ENCODE data around the gene VAV3.

VAV3 gene

DNA sequence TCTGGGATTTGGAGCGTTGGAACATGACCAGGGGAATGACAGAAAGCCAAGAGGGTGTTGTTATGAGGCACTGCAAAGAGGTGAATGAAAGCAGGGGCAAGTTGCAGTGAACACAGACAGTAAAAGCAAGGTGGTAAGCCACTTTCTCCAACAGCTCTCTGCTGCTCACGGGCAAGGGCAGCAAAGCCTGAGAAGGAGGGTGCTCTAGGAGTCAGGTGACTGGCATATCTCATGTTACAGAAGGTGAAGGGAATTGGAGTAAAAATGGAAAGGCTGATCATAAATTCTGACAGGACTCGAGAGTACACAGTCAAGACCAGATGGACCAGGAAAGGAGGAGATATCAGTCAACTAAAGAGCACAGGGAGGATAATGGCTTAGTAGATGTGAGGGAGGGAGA is 14.5 kb downstream of the VAV3 start:
- H3K36me3 ChIP-seq (ENCODE audit: control insufficient read depth, insufficient read depth, low read length), result no peaks in the 10 kb centered on the region
- H3K9me3 ChIP-seq (ENCODE audit: control insufficient read depth, insufficient read depth, low read depth, low read length), result no peaks in the 10 kb centered on the region
- no peak overlapping the region for H3K27ac ChIP-seq (ENCODE audit: low read depth, low read length)
- H3K9ac ChIP-seq (ENCODE audit: low read length), result no peak overlapping the region
- H3K4me1 ChIP-seq (ENCODE audit: control insufficient read depth, insufficient read depth, low read length), result peaks cover 11% of the 10 kb centered on the region
- no peak overlapping the region for H3K4me3 ChIP-seq (ENCODE audit: low read depth, low read length)
- no peaks in the 10 kb centered on the region for H3K27me3 ChIP-seq (ENCODE audit: control insufficient read depth, insufficient read depth, low read length)

DNA sequence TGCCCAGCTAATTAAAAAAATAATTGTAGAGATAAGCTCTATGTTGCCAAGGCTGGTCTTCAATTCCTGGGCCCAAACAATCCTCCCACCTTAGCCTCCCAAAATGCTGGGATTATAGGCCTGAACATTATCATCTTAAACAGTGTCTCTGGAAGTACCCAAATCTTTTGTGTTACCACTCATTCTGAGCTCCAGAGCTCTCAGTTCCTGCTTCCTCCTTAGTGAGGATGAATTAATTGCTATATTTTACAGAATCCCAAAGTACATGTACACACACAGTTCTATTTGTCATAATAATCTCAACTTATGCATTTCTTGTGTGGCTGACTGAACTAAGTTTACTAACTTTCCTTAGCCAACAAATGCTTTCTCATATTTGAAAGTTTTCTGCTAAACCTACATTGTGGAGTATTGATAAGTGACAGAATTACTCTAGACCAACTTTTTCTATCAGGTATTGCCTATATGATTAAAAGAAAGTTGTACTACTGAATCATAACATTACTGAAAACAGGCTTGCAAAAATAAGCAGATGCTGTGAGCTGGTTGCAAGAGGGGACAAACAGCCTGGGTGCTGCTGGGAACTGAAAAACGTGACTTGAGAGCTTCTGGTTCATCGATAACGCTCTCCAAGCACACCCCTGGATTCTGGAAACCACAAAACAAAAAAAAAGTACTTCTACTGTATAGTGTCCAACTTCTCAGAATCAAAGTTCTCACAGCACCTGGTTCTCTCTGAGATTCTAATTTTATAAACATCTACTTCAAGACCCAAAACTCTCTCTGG is 15.3 kb downstream of the VAV3 start:
- H3K4me1 ChIP-seq (ENCODE audit: control insufficient read depth, insufficient read depth, low read length), result peaks cover 11% of the 10 kb centered on the region
- no peak overlapping the region for H3K9ac ChIP-seq (ENCODE audit: low read length)
- no peaks in the 10 kb centered on the region for H3K9me3 ChIP-seq (ENCODE audit: control insufficient read depth, insufficient read depth, low read depth, low read length)
- H3K4me3 ChIP-seq (ENCODE audit: low read depth, low read length), result no peak overlapping the region
- no peaks in the 10 kb centered on the region for H3K27me3 ChIP-seq (ENCODE audit: control insufficient read depth, insufficient read depth, low read length)
- H3K36me3 ChIP-seq (ENCODE audit: control insufficient read depth, insufficient read depth, low read length), result no peaks in the 10 kb centered on the region
- no peak overlapping the region for H3K27ac ChIP-seq (ENCODE audit: low read depth, low read length)

DNA sequence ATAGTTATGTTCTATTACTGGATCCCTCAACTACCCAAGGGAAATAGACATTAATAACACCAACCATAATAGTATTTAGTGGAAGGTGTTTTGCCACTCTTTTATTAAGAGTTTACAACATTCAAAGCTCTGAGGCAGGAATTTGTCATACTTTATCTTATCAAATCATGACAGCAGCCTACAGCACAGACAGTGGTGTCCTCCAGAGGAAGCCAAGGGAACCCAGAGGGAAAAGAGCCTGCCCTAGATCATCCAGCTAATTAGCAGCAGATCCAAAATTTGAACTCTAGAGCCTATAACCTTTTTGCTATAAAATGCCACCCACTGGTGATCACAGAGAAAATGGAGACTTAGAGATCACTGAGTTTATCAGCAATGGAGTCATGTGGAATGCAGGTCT is 18.2 kb downstream of the VAV3 start:
- Histone ChIP-seq H3K4me1 (ENCODE audit: control insufficient read depth, insufficient read depth, low read length) (no peaks in the 10 kb centered on the region), H3K9me3 (ENCODE audit: control insufficient read depth, insufficient read depth, low read depth, low read length) (no peaks in the 10 kb centered on the region), H3K27me3 (ENCODE audit: control insufficient read depth, insufficient read depth, low read length) (no peaks in the 10 kb centered on the region), H3K4me3 (ENCODE audit: low read depth, low read length) (no peak overlapping the region), H3K36me3 (ENCODE audit: control insufficient read depth, insufficient read depth, low read length) (no peaks in the 10 kb centered on the region), H3K9ac (ENCODE audit: low read length) (no peak overlapping the region), H3K27ac (ENCODE audit: low read depth, low read length) (no peak overlapping the region)

DNA sequence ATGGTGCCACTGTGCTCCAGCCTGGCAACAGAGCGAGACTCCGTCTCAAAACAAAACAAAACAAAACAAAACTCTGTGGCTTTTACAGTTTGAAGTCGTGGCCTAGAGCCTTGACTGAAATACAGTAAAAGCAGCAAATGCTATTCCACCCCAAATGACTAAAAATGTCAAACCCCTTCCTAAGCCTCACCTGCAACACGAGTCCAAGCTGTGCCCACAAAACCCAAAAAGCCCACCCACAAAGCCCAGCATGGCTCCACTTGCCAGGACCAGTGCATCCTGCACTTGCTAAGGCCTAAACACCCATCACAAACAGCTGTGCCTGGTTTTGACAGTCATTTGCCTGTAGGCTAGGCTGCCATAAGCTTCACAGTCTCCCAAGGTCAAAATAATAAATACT is 21.3 kb downstream of the VAV3 start:
- H3K27ac ChIP-seq (ENCODE audit: low read depth, low read length), result no peak overlapping the region
- H3K9me3 ChIP-seq (ENCODE audit: control insufficient read depth, insufficient read depth, low read depth, low read length), result no peaks in the 10 kb centered on the region
- H3K4me3 ChIP-seq (ENCODE audit: low read depth, low read length), result no peak overlapping the region
- H3K9ac ChIP-seq (ENCODE audit: low read length), result no peak overlapping the region
- H3K4me1 ChIP-seq (ENCODE audit: control insufficient read depth, insufficient read depth, low read length), result no peaks in the 10 kb centered on the region
- H3K36me3 ChIP-seq (ENCODE audit: control insufficient read depth, insufficient read depth, low read length), result no peaks in the 10 kb centered on the region
- no peaks in the 10 kb centered on the region for H3K27me3 ChIP-seq (ENCODE audit: control insufficient read depth, insufficient read depth, low read length)

DNA sequence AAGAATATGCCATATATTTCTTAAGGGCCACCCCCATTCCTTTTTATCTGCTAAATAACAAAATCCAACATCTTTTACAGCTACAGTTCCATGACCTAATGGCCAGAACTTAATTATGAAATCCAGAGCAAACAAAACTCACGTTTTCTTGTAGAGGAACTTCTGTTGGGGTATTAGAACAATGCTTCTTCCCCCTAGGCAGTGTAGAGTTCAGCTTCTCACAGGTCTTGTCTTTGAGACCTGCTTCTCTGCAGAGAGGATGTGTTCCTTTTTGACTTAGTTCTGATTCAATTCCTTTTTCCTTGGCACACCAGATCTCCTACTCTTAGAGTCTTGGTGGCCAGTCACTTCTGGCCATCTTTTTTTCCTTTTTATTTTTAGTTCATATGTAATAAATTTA is 22.2 kb downstream of the VAV3 start:
- H3K9me3 ChIP-seq (ENCODE audit: control insufficient read depth, insufficient read depth, low read depth, low read length), result no peaks in the 10 kb centered on the region
- H3K27ac ChIP-seq (ENCODE audit: low read depth, low read length), result no peak overlapping the region
- no peak overlapping the region for H3K4me3 ChIP-seq (ENCODE audit: low read depth, low read length)
- no peaks in the 10 kb centered on the region for H3K27me3 ChIP-seq (ENCODE audit: control insufficient read depth, insufficient read depth, low read length)
- H3K4me1 ChIP-seq (ENCODE audit: control insufficient read depth, insufficient read depth, low read length), result no peaks in the 10 kb centered on the region
- H3K9ac ChIP-seq (ENCODE audit: low read length), result no peak overlapping the region
- H3K36me3 ChIP-seq (ENCODE audit: control insufficient read depth, insufficient read depth, low read length), result no peaks in the 10 kb centered on the region

DNA sequence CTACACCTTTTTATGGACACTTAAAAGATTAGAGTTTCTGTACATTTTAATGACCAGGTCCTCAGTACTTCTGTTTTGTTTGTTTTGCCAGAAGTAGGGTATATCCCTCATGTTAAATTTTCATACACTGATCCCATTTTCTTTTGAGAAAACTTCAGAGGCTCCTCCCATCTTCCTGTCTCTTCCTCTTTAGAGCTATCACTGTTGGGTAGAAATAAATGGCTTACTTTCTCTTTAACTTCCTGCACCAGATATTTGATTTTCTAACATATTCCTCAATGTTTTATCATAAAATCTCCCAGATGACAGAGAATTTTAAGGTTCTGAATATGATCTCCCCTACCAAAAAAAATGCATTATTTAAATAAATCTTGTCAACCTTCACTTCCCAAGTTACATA is 23.4 kb downstream of the VAV3 start:
- Histone ChIP-seq H3K27me3 (ENCODE audit: control insufficient read depth, insufficient read depth, low read length) (no peaks in the 10 kb centered on the region), H3K4me1 (ENCODE audit: control insufficient read depth, insufficient read depth, low read length) (peaks cover 9% of the 10 kb centered on the region), H3K9me3 (ENCODE audit: control insufficient read depth, insufficient read depth, low read depth, low read length) (no peaks in the 10 kb centered on the region), H3K4me3 (ENCODE audit: low read depth, low read length) (no peak overlapping the region), H3K27ac (ENCODE audit: low read depth, low read length) (no peak overlapping the region), H3K36me3 (ENCODE audit: control insufficient read depth, insufficient read depth, low read length) (no peaks in the 10 kb centered on the region), H3K9ac (ENCODE audit: low read length) (no peak overlapping the region)

DNA sequence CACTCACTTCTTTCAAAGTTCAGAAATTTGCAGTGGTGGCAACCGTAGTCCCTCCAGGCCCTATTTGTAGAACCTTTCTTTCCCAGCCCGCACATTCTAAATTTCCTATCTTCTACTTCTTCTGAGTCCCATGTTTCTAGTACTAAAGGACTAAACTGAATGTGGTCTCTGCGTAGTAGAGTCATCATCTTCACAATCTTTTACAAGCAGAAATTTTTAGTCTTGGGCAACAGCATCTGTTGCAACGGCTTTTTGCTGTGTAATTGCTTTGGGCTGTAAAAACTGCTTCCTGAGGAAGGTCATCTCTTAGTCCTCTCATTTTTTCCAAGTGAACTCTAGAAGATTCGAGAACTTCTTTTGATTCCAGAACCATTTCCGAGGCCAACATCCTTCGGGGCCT is 23.9 kb downstream of the VAV3 start:
- Histone ChIP-seq H3K27me3 (ENCODE audit: control insufficient read depth, insufficient read depth, low read length) (no peaks in the 10 kb centered on the region), H3K4me3 (ENCODE audit: low read depth, low read length) (no peak overlapping the region), H3K9ac (ENCODE audit: low read length) (no peak overlapping the region), H3K36me3 (ENCODE audit: control insufficient read depth, insufficient read depth, low read length) (no peaks in the 10 kb centered on the region), H3K9me3 (ENCODE audit: control insufficient read depth, insufficient read depth, low read depth, low read length) (no peaks in the 10 kb centered on the region), H3K4me1 (ENCODE audit: control insufficient read depth, insufficient read depth, low read length) (peaks cover 14% of the 10 kb centered on the region), H3K27ac (ENCODE audit: low read depth, low read length) (no peak overlapping the region)

DNA sequence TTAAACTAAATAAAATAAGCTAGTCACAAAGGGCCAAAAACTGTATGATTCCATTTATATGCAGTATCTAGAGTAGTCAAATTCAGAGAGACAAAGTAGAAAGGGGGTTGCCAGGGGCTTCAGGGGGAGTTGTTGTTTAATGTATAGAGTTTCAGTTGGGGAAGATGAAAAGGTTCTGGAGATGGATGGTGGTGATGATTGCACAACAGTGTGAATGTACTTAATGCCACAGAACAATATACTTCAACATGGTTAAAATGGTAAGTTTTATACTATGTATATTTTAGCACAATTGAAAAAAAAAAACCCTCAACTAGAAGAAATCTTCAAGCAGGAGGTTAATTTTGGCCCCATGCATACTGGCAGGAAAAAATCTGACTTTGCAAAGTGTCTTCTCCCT is 24.3 kb downstream of the VAV3 start:
- no peak overlapping the region for H3K4me3 ChIP-seq (ENCODE audit: low read depth, low read length)
- no peaks in the 10 kb centered on the region for H3K36me3 ChIP-seq (ENCODE audit: control insufficient read depth, insufficient read depth, low read length)
- no peaks in the 10 kb centered on the region for H3K27me3 ChIP-seq (ENCODE audit: control insufficient read depth, insufficient read depth, low read length)
- H3K9me3 ChIP-seq (ENCODE audit: control insufficient read depth, insufficient read depth, low read depth, low read length), result no peaks in the 10 kb centered on the region
- no peak overlapping the region for H3K27ac ChIP-seq (ENCODE audit: low read depth, low read length)
- H3K9ac ChIP-seq (ENCODE audit: low read length), result no peak overlapping the region
- peaks cover 18% of the 10 kb centered on the region for H3K4me1 ChIP-seq (ENCODE audit: control insufficient read depth, insufficient read depth, low read length)

DNA sequence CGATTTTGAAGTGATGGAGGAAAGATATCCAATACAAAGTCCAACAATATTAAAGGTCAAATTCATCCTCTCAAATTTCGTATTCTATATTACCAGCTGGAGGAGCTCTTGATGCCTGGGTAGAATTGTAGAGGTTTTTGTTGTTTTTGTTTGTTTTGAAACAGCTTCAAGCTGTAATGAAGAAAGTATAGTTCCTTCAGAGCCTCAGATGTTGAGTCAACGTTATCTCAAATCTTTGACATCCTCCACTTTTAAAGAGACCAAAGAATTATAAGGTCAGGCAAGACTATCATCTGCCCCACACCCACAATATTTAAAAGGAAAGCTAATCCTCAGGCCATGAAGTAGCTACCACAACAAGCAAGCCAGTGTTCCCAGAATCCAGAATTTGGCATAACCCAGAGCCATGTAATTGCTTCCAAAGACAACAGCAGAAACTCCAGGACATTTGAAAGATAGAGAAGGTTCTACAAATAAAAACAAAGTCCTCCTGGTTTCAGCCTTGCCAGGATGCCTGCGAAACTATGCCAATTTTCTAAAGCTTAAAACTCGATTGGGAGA is 24.9 kb downstream of the VAV3 start:
- Histone ChIP-seq H3K9me3 (ENCODE audit: control insufficient read depth, insufficient read depth, low read depth, low read length) (no peaks in the 10 kb centered on the region), H3K4me3 (ENCODE audit: low read depth, low read length) (no peak overlapping the region), H3K4me1 (ENCODE audit: control insufficient read depth, insufficient read depth, low read length) (peaks cover 21% of the 10 kb centered on the region), H3K9ac (ENCODE audit: low read length) (no peak overlapping the region), H3K36me3 (ENCODE audit: control insufficient read depth, insufficient read depth, low read length) (no peaks in the 10 kb centered on the region), H3K27me3 (ENCODE audit: control insufficient read depth, insufficient read depth, low read length) (no peaks in the 10 kb centered on the region), H3K27ac (ENCODE audit: low read depth, low read length) (no peak overlapping the region)

DNA sequence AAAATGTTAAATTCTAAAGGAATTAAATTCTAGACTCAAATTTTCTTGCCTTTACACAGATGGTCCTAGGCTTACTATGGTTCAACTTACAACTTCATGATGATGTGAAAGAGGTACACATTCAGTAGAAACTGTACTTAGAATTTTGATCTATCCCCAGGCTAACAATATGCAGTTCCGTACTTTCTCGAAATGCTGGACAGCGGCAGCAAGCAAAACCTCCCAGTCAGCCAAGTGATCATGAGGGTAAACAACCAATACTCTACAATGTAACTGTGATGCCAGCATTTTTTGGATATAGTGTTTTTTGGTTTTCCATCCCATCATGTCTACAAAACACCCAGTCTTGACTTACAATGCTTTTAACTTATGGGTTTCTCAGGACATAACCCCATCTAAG is 25.7 kb downstream of the VAV3 start:
- Histone ChIP-seq H3K27ac (ENCODE audit: low read depth, low read length) (no peak overlapping the region), H3K9me3 (ENCODE audit: control insufficient read depth, insufficient read depth, low read depth, low read length) (no peaks in the 10 kb centered on the region), H3K4me1 (ENCODE audit: control insufficient read depth, insufficient read depth, low read length) (peaks cover 21% of the 10 kb centered on the region), H3K9ac (ENCODE audit: low read length) (no peak overlapping the region), H3K36me3 (ENCODE audit: control insufficient read depth, insufficient read depth, low read length) (no peaks in the 10 kb centered on the region), H3K27me3 (ENCODE audit: control insufficient read depth, insufficient read depth, low read length) (no peaks in the 10 kb centered on the region), H3K4me3 (ENCODE audit: low read depth, low read length) (no peak overlapping the region)

DNA sequence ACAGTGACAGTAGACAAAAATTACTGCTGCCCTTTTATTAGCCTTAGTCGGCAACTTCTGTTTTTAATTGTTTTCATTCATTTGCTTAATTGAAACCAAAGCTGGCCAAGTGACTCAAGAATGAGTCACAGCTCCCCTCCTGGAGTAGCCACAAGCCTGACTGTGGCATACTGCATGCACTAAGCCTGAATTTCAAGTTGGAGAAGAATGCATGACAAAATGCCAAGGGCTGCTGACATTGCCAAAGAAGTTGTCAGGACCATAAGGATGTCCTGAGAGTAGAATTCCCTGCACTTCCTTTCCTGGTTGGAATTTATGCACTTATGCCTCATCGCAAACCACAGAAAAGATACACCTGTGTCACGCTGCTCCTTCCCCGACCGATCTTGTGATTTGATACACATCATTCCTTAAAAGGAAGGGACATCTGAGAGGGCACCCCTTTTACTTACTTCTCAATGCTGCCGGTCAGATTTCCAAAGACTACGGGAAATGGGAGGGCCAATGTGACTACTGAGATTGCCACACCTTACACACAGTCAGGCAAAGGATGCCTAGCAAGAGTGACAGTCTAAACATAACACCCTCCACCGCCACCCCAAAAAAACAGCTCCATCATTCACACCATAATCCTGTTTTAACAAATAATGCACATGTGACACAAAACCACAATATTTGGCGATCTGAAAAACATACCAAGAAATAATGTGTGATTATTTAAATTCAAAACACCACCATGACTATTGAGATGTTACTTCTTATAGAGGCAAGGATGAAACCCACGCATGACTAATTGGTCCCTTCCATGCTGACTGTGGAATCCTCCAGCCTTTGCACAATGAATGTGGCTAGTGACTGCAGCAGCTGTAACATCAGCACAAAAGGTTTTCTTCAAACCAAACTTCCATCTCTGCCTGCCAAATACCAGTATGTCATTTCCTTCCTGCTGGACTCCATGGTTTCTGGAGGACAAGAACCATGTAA is 28.2 kb downstream of the VAV3 start:
- peak overlapping the region; percentile 3; the same call in 1 of the 2 replicates for H3K4me3 ChIP-seq (ENCODE audit: low read depth, low read length)
- H3K9me3 ChIP-seq (ENCODE audit: control insufficient read depth, insufficient read depth, low read depth, low read length), result no peaks in the 10 kb centered on the region
- H3K9ac ChIP-seq (ENCODE audit: low read length), result no peak overlapping the region
- no peak overlapping the region for H3K27ac ChIP-seq (ENCODE audit: low read depth, low read length)
- peaks cover 21% of the 10 kb centered on the region for H3K4me1 ChIP-seq (ENCODE audit: control insufficient read depth, insufficient read depth, low read length)
- no peaks in the 10 kb centered on the region for H3K36me3 ChIP-seq (ENCODE audit: control insufficient read depth, insufficient read depth, low read length)
- no peaks in the 10 kb centered on the region for H3K27me3 ChIP-seq (ENCODE audit: control insufficient read depth, insufficient read depth, low read length)

Measured in HUES6 (cell line).